ENCODE data around the gene FOXI1.

FOXI1 gene

GRCh38 chr5:170105642-170106611, at the start of gene FOXI1:
FOXI1 (plus strand) TSS chr5:170105897; CDS start chr5:170105958, 61 bp downstream.
- DNase-seq: no peak

- DNase-seq: no peak
These were observed 49.0 kb upstream of the FOXI1 start for GRCh38 chr5:170056561-170057267.

- DNase-seq: no peak
These were observed 48.4 kb upstream of the FOXI1 start for GRCh38 chr5:170057311-170057710.

GRCh38 chr5:170059221-170059620, 46.5 kb upstream of the FOXI1 start:
- no peak for DNase-seq

GRCh38 chr5:170067152-170067551, 38.5 kb upstream of the FOXI1 start:
- no peak for DNase-seq

- DNase-seq: no peak
These were observed 38.0 kb upstream of the FOXI1 start for GRCh38 chr5:170067574-170068170.

GRCh38 chr5:170069512-170069911, 36.2 kb upstream of the FOXI1 start:
- DNase-seq: no peak

- no peak for DNase-seq
These were observed 34.9 kb upstream of the FOXI1 start for GRCh38 chr5:170070556-170071412.

- DNase-seq: no peak
These were observed 33.9 kb upstream of the FOXI1 start for GRCh38 chr5:170071748-170072147.

GRCh38 chr5:170075696-170076095, 30.0 kb upstream of the FOXI1 start:
- DNase-seq: no peak

GRCh38 chr5:170076211-170076610, 29.5 kb upstream of the FOXI1 start:
- DNase-seq: no peak

GRCh38 chr5:170076739-170077138, 29.0 kb upstream of the FOXI1 start:
- no peak for DNase-seq

GRCh38 chr5:170077526-170077925, 28.2 kb upstream of the FOXI1 start:
- no peak for DNase-seq

GRCh38 chr5:170078458-170078857, 27.2 kb upstream of the FOXI1 start:
- DNase-seq: no peak

GRCh38 chr5:170078931-170079330, 26.8 kb upstream of the FOXI1 start:
- no peak for DNase-seq

GRCh38 chr5:170080217-170080616, 25.5 kb upstream of the FOXI1 start:
- no peak for DNase-seq

- no peak for DNase-seq
These were observed 24.8 kb upstream of the FOXI1 start for GRCh38 chr5:170080786-170081445.

- no peak for DNase-seq
These were observed 24.1 kb upstream of the FOXI1 start for GRCh38 chr5:170081616-170082015.

GRCh38 chr5:170082701-170083100, 23.0 kb upstream of the FOXI1 start:
- DNase-seq: no peak

- DNase-seq: no peak
These were observed 18.4 kb upstream of the FOXI1 start for GRCh38 chr5:170087168-170087817.

GRCh38 chr5:170092455-170093101, 13.1 kb upstream of the FOXI1 start:
- no peak for DNase-seq

Measured in activated T-cell treated with anti-CD3 and anti-CD28 coated beads for 4 hours (primary cell).